Fibroblast of lung (primary cell): ENCODE data around the gene CCNY. TPM values are rescaled to one million over a fixed set of nuclear protein-coding genes. Genes with fewer than 3 reads are reported as not detected.
"Not testable (repeated sequence)": the region's sequence is repeated elsewhere in the genome, so short reads cannot be mapped to it uniquely, and the experiment has no call there.

Source experiments
- DNase-seq, 2 donors: peaks; one replicate each; pipeline versions ENCODE4 v3.0.0 to v3.0.0-alpha.2; 2010; ENCODE audit warnings: low read depth in 2 of 2
- H2AFZ ChIP-seq: 2 replicates; pipeline ENCODE4 v1.5.1; 2012; ENCODE audit warnings: low read length, control low read depth, inconsistent platforms
- H3K27ac ChIP-seq: 2 replicates; pipeline ENCODE4 v1.5.1; 2011; ENCODE audit warnings: low read length, control low read depth; ENCODE audit not compliant: insufficient read depth
- H3K27me3 ChIP-seq: 2 replicates; pipeline ENCODE4 v1.5.1; 2011; ENCODE audit warnings: mild to moderate bottlenecking, low read length; ENCODE audit not compliant: control insufficient read depth, insufficient read depth
- H3K36me3 ChIP-seq: 2 replicates; pipeline ENCODE4 v1.5.1; 2011; ENCODE audit warnings: low read length; ENCODE audit not compliant: control insufficient read depth, insufficient read depth
- H3K4me1 ChIP-seq: 2 replicates; pipeline ENCODE4 v1.5.1; 2011; ENCODE audit warnings: low read length; ENCODE audit not compliant: control insufficient read depth, insufficient read depth; ENCODE audit errors: extremely low read depth
- H3K4me2 ChIP-seq: 2 replicates; pipeline ENCODE4 v1.5.1; 2011; ENCODE audit warnings: low read length, control low read depth; ENCODE audit not compliant: insufficient read depth; ENCODE audit errors: extremely low read depth
- H3K4me3 ChIP-seq, 4 experiments: fragments of 200-600 bp in 1 of 4; sonication (generic) in 1 of 4; replicated peaks in 1 of 4; 2 replicates each; pipeline ENCODE4 v1.5.1; 2011 to 2016; ENCODE audit warnings: low read length in 4 of 4, low read depth in 3 of 4, mild to moderate bottlenecking in 3 of 4, control low read depth in 2 of 4, inconsistent platforms in 1 of 4, mixed read lengths in 1 of 4; ENCODE audit not compliant: insufficient read depth in 1 of 4; ENCODE audit errors: control extremely low read depth in 1 of 4
- H3K79me2 ChIP-seq: 2 replicates; pipeline ENCODE4 v1.5.1; 2012; ENCODE audit warnings: mild to moderate bottlenecking, low read length, inconsistent platforms; ENCODE audit not compliant: control insufficient read depth, insufficient read depth
- H3K9ac ChIP-seq: 2 replicates; pipeline ENCODE4 v1.5.1; 2011; ENCODE audit warnings: mild to moderate bottlenecking, low read length, control low read depth; ENCODE audit not compliant: insufficient read depth
- H3K9me3 ChIP-seq: 2 replicates; pipeline ENCODE4 v1.5.1; 2012; ENCODE audit warnings: low read depth, low read length; ENCODE audit not compliant: control insufficient read depth, insufficient read depth
- H4K20me1 ChIP-seq: 2 replicates; pipeline ENCODE4 v1.5.1; 2011; ENCODE audit warnings: low read length; ENCODE audit not compliant: control insufficient read depth, insufficient read depth; ENCODE audit errors: extremely low read depth
- EZH2 ChIP-seq: IDR thresholded peaks from 2 replicates; pipeline ENCODE4 v1.5.1; 2012; ENCODE audit warnings: low read length, control low read depth, mild to moderate bottlenecking; ENCODE audit errors: missing control alignments
- polyA plus RNA-seq, 2 donors: library from polyadenylated mRNA; depleted of rRNA in 1 of 2; stranded (reverse) in 1 of 2; unstranded in 1 of 2; fragments of >200 nt; gene quantifications; 2 replicates each; pipeline ENCODE4 v1.2.1, GENCODE V29; 2011 to 2012; ENCODE audit warnings: missing spikeins in 1 of 2
- total RNA-seq: library from RNA; depleted of rRNA; stranded (reverse); fragments of >200 nt; gene quantifications from 2 replicates; pipeline ENCODE4 v1.2.1, GENCODE V29; 2014
- TF ChIP-seq, protein P1 (sequence below), 2 donors: IDR thresholded peaks in 1 of 2; conservative IDR thresholded peaks in 1 of 2; 1 replicate in 1 of 2; 2 replicates in 1 of 2; pipeline ENCODE4 v1.5.1; 2011 to 2012; ENCODE audit warnings: low read length in 2 of 2, control low read depth in 1 of 2, inconsistent platforms in 1 of 2, low read depth in 1 of 2, mild to moderate bottlenecking in 1 of 2

Gene CCNY
- total and polyA plus RNA-seq, 2 donors (not counting 1 experiment from before 2014, with no cell fraction given) = 34.7 to 66.4 TPM

DNA sequence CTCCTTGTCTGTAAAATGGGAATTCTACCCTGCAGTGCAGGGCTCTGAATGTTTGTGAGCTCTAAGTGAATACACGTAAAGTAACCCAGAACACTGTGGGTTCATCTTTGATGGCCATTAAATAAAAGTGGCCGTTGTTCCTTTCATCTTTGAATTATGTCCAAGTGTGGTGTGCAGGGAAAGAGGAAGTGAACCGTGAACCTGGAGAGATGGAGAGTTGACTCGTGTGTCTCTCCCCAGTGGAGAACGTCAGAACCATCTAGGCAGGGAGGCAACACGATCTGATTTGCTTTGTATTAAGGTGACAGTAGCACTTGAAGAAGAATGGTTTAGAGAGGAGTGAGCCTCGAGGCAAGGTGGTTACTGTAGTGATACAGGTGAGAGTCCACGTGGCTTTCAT lies 175.3 kb downstream of the CCNY start:
- no peaks in the 10 kb centered on the region for H3K79me2 ChIP-seq
- no peaks in the 10 kb centered on the region for H4K20me1 ChIP-seq
- DNase-seq = no peak

DNA sequence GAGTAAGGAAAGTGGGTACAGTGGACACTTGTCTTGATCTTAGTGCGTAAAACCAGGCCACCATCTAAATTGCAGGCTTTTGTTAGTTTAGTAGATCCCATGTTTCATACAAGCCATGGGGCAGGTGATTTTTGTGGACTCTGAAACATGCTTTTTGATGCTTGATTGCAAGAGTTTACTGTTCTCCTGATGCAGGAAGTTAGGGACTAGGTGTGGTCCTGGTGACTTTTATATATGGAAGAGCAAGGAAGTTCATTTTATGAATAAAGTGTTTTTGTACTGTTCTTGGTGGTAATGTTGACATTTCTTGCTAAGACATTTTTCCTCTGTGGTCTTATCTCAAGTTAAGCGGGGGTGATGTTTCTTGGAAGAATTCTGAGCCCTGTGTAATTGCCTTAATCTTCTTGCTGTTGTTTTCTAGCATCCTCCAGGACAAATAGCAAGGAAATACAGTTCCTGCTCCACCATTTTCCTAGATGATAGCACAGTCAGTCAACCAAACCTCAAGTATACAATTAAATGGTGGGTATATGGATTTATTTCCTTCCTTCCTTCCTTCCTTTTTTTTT lies 179.9 kb downstream of the CCNY start:
- Histone ChIP-seq H3K9me3 (no peaks in the 10 kb centered on the region), H3K9ac (no peak overlapping the region), H3K4me1 (no peaks in the 10 kb centered on the region), H3K27ac (no peak overlapping the region), H3K27me3 (no peaks in the 10 kb centered on the region), H3K4me3 (no peak overlapping the region), H4K20me1 (no peaks in the 10 kb centered on the region), H3K79me2 (no peaks in the 10 kb centered on the region), H3K36me3 (no peaks in the 10 kb centered on the region), H2AFZ (no peak overlapping the region), H3K4me2 (no peak overlapping the region)
- DNase-seq = peak in 1 of 2 donors; percentile 44
- TF ChIP-seq EZH2 = no peak
- TF ChIP-seq, protein P1, sequence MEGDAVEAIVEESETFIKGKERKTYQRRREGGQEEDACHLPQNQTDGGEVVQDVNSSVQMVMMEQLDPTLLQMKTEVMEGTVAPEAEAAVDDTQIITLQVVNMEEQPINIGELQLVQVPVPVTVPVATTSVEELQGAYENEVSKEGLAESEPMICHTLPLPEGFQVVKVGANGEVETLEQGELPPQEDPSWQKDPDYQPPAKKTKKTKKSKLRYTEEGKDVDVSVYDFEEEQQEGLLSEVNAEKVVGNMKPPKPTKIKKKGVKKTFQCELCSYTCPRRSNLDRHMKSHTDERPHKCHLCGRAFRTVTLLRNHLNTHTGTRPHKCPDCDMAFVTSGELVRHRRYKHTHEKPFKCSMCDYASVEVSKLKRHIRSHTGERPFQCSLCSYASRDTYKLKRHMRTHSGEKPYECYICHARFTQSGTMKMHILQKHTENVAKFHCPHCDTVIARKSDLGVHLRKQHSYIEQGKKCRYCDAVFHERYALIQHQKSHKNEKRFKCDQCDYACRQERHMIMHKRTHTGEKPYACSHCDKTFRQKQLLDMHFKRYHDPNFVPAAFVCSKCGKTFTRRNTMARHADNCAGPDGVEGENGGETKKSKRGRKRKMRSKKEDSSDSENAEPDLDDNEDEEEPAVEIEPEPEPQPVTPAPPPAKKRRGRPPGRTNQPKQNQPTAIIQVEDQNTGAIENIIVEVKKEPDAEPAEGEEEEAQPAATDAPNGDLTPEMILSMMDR (conservative IDR thresholded peaks at IDR 0.05 in 1 of 2, IDR thresholded peaks at IDR 0.05 in 1 of 2; ENCODE audit: low read depth in 1 of 2, low read length in 2 of 2) = no peak

More for the DNA sequence above, 175.3 kb downstream of the CCNY start:
- Histone ChIP-seq H3K36me3 (peaks cover 2% of the 10 kb centered on the region), H3K9ac (no peak overlapping the region), H3K4me2 (no peak overlapping the region), H3K9me3 (no peaks in the 10 kb centered on the region), H3K27ac (no peak overlapping the region), H2AFZ (no peak overlapping the region), H3K4me3 (no peak overlapping the region), H3K4me1 (no peaks in the 10 kb centered on the region), H3K27me3 (no peaks in the 10 kb centered on the region)
- TF ChIP-seq EZH2 = no peak
- TF ChIP-seq, protein P1 (conservative IDR thresholded peaks at IDR 0.05 in 1 of 2, IDR thresholded peaks at IDR 0.05 in 1 of 2; ENCODE audit: low read depth in 1 of 2, low read length in 2 of 2) = no peak

DNA sequence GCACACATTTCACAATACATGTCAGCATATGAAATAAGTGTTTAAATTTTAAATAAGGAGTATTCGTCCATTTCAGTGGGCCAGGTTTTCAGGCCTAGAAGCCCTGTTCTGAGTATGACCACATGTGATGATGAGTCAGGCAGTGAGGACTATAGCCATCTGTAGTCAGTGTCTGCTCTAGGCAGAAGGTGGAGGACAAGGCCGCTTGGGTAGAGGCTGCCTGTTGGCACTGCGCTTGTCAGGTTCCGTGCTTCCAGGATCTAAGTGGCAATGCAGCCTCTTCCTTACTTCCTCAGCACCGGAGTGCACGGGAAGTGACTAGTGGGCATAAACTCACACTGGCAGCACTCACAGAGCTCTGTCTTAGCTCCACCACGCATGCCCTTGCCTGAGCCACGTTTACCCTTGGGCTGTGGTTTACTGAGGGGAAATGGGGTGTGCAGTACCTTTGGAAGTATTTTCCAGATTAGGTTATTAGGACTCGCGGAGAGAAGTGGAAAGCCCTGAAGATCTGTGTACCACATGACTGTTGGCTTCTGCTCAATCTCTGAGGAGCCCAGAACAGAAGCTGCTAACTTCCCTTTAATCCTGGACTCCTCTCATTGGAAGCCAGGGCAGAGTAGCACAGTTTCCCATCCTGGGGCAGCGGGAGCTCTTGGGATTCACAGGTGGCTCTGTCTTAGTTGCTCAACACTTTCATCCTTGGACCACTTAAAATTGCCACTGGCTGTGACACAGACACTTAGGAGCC lies 181.3 kb downstream of the CCNY start:
- no peak overlapping the region for H3K4me2 ChIP-seq
- H3K27ac ChIP-seq = no peak overlapping the region
- no peak overlapping the region for H2AFZ ChIP-seq
- no peaks in the 10 kb centered on the region for H3K4me1 ChIP-seq
- DNase-seq = peak; percentile 23 to 38
- H3K27me3 ChIP-seq = no peaks in the 10 kb centered on the region
- H3K79me2 ChIP-seq = no peaks in the 10 kb centered on the region
- no peak overlapping the region for H3K4me3 ChIP-seq
- no peaks in the 10 kb centered on the region for H3K9me3 ChIP-seq
- TF ChIP-seq, protein P1 (conservative IDR thresholded peaks at IDR 0.05 in 1 of 2, IDR thresholded peaks at IDR 0.05 in 1 of 2; ENCODE audit: low read depth in 1 of 2, low read length in 2 of 2) = no peak
- no peaks in the 10 kb centered on the region for H4K20me1 ChIP-seq
- no peak overlapping the region for H3K9ac ChIP-seq
- no peaks in the 10 kb centered on the region for H3K36me3 ChIP-seq

DNA sequence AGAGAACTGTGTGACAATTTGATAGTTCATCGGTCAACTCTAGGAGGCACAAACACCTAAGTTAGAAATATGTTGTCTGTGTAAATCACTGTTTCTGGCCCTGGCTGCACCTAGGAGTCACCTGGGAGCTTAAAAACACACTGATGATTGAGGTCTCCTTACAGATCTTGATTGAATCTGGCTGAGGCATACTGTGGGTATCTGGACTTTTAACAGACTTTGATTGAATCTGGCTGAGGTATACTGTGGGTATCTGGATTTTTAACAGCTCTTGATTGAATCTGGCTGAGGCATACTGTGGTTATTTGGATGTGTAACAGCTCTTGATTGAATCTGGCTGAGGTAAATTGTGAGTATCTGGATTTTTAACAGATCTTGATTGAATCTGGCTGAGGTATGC lies 181.9 kb downstream of the CCNY start:
- H3K27ac ChIP-seq, H3K36me3 ChIP-seq, DNase-seq, H3K27me3 ChIP-seq, H3K4me3 ChIP-seq, H2AFZ ChIP-seq, H4K20me1 ChIP-seq, H3K79me2 ChIP-seq, H3K4me1 ChIP-seq, H3K9ac ChIP-seq, H3K4me2 ChIP-seq, H3K9me3 ChIP-seq: not testable (repeated sequence)
